ENCODE results near the gene BATF2. TPM values are rescaled to one million over a fixed set of nuclear protein-coding genes. Genes with fewer than 3 reads are reported as not detected.
"Not testable (repeated sequence)": the region's sequence is repeated elsewhere in the genome, so short reads cannot be mapped to it uniquely, and the experiment has no call there.

BATF2 gene, protein sequence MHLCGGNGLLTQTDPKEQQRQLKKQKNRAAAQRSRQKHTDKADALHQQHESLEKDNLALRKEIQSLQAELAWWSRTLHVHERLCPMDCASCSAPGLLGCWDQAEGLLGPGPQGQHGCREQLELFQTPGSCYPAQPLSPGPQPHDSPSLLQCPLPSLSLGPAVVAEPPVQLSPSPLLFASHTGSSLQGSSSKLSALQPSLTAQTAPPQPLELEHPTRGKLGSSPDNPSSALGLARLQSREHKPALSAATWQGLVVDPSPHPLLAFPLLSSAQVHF
- 0.34 and 1.1 TPM in 2 replicates for total RNA-seq

DNA sequence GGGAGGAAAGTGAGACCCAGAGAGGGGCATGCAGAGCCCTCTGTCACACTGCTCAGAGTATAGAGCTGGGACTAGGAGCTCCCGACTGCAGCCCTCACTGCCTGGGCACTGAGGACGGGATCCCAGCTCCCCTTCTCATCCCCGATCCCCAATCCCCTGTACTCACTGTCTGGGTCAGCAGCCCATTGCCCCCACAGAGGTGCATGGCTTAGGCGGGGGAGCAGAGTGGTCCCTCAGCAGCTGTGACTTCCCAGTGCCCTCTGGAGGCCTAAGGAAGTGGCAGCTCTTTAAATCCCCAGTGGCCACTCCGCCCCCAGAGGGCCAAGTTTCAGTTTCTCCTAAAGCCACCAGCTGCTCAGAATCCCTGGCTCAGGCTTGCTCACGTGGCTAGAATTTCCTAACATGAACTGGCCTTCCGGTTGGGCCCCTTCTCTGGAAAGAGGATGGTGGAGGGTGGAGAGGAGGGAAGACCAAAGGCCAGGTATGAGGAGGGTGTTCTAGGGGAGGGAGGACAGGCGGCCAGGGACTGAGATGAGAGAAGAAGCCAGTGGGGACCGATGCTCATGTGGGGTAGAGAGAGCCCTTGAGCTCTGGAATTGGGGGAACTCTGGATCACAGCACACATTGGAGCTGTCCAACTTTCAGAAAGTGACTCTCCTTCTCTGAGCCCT, at the start of gene BATF2:
Gene BATF2, minus strand, starts transcription at position 262 of the 671 bp plus-strand sequence. Its CDS starts 57 bp downstream, at position 205.
- peak; percentile 62 for DNase-seq

DNA sequence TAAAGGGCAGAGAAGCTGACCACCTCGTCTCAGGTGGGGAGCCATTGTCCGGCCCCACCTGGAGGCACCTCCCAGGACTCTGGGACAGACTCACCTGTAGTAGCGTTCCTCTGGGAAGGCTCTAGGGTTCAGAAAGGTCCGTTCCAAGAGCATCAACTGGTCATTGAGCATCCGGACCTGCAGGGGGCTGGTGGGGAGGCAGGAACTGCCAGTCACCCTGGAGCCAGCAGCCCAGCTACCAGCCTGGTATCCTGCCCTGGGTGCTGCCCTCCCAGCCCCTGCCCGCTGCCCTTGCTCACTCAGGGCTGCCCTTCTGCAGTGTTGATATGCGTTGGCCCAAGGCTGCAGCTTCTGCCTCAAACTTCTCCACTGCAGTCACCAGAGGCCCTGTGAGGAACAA, 49.0 kb upstream of the BATF2 start:
- DNase-seq = no peak

DNA sequence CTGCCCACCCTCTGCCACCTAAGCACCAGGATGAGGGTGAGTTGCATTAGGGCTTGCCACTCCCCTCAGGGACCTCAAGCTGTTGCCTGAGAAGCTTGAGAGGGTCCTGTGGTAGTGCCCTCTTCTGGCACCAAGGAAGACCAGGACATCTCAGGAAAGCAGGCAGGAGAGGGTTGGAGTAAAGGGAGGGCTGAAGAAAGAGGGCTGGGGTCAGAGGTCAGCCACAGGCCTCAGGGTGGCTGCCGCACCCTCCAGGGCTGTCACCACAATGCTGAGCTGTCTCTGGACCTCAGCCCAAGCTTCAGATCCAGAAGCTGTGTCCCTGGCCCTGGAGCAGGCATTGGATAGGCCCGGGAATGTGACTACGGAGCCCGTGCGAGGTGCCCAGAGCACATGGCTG, 48.3 kb upstream of the BATF2 start:
- DNase-seq = no peak

DNA sequence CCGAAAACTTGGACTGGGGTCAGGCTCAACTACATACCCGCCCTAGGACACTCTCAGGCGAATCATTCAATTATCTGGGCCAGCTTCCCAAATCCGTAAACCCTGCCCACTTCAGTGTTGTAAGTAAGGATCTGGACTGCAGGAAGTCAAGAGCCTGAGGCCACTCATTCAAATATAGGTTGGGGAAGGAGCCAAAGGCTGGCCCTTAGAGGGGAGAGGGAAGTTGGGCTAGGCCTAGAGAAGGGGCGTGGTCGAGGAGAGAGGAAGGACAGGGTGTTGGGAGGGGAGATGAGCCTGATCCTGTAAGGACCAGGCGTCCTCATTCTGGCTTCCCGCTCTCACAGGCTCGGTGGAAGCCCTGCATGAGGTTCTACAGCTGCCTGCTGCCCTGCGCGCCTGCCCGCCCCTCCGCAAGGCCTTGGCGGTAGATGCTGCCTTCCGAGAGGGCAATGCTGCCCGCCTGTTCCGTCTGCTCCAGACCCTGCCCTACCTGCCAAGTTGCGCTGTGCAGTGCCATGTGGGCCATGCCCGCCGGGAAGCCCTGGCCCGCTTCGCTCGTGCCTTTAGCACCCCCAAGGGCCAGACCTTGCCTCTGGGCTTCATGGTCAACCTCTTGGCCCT, 47.2 kb upstream of the BATF2 start:
- DNase-seq = no peak

DNA sequence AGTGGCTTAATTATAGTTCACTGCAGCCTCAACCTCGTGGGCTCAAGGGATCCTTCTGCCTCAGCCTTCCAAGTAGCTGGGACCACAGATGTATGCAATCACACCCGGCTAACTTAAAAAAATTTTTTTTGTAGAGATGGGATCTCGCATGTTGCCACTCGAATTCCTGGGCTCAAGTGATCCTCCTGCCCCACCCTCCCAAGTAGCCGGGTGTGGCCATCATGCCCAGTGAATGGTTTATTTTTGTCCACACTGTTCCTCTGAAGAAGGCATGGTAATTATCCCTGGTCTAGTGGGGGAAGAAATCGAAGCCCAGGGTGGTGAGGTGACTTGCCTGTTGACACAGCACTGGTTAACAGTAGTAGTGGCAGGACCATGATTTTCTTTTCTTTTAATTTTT, 46.1 kb upstream of the BATF2 start:
- no peak for DNase-seq

DNA sequence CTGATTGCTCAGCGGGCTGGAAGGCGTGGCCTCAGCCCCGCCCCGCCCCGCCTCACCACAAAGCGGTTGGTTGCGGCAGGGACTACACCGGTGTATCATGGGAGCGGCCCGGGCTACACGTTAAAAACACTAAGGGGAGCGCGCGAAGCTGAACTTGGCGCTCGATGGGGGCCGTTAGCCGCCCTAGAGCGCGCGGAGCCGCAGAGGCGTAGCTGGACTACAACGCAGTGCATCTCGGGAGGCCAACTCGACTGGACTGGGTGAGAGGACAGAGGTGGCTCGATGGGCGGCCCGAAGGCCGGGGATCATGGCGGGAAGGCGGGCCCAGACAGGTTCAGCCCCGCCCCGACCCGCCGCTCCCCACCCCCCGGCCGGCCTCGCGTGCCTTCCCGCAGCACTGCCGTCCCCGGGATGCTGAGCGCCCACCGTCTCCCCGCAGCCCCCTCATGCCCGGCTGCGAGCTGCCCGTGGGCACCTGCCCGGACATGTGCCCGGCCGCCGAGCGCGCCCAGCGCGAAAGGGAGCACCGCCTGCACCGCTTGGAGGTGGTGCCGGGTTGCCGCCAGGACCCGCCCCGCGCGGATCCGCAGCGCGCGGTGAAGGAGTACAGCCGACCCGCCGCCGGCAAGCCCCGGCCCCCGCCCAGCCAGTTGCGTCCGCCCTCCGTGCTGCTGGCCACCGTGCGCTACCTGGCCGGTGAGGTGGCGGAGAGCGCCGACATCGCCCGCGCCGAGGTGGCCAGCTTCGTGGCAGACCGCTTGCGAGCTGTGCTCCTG, 44.3 kb upstream of the BATF2 start, which contains the start of gene SAC3D1:
Gene SAC3D1, plus strand, starts transcription at position 364 of the 776 bp plus-strand sequence. Its CDS starts 83 bp downstream, at position 447.
- peak; percentile 90 for DNase-seq

DNA sequence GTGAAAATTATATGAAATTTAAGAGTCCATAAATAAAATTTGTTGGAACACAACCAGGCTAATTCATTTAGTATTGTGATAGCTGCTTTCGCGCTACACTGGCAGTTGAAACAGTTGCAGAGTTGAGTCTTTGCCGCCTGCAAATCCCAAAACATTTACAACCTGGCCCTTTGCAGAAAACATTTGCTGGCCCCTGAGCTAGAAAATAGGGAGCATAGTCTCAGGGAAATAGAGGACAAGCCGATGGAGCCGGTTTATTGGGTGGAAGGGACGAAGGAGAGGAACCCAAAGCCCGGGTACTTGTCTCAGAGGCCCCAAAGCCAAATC, 43.7 kb upstream of the BATF2 start:
- DNase-seq = no peak

DNA sequence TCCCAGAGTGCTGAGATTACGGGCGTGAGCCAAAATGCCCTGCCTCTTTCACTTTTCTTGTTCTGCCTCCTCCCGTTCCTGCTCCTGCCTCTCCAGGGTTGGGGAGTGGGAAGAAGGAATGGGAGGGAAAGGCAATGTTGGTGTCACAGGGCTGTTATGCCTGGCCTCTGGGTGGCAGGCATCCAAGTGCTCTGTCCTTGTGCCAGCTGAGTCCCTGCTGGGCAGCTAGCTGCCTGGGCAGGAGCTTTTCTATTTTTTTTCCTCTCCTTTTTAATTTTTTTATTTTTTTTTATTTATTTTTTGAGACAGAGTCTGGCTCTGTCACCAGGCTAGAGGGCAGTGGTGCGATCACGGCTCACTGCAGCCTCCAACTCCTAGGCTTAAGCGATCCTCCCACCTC, 40.2 kb upstream of the BATF2 start:
- no peak for DNase-seq

DNA sequence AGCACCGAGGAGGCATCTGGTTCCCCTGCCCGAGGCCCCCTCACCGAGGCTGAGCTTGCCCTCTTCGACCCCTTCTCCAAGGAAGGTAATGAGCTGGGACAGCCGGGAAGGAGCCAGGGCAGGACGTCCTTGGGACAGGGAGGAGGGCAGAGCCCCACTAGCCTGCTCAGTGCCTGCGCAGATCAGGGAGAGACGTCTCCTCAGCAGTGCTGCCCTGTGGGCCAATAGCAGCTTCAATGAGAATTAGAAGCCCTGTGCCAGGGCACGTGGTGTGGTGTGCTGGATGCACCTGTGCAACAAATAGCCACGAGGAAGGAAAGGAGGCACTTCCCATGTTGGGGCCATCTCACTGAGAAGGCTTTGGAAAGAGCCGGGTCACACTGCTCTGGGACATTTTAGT, 38.8 kb upstream of the BATF2 start:
- no peak for DNase-seq

DNA sequence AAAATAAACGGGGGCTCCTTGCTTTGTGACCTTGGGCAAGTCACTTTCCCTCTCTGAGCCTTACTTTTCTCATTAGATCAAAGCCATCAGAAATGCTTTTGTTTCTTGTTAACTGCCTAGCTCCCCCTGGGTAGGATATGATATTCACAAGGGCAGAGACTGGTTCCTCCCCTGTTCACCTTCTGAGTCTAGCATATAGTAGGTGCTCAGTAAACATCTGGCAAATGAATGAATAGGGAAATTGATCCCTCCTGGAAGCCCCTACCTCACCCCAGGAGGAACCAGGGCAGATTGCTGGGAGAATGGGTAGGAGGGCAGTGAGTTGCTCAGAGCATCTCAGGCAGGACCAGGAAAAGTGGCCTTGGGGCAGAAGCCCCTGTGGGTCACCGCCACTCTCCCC, 37.7 kb upstream of the BATF2 start:
- no peak for DNase-seq

DNA sequence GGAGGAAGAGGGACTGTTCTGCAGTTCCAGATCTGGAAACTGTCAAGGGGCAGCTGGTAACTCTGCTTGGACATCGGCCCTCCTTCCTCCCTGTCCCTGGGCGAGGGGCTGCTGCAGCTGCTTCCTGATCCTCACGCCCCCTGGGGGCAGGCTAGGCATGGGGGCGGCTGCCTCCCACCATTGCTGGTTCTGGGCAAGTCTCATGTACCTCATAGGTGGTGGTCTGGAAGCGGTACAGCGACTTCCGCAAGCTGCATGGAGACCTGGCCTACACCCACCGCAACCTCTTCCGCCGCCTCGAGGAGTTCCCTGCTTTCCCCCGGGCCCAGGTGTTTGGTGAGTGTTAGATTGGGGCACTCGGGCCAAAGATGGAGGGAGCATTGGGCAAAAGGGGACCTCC, 35.4 kb upstream of the BATF2 start:
- no peak for DNase-seq

DNA sequence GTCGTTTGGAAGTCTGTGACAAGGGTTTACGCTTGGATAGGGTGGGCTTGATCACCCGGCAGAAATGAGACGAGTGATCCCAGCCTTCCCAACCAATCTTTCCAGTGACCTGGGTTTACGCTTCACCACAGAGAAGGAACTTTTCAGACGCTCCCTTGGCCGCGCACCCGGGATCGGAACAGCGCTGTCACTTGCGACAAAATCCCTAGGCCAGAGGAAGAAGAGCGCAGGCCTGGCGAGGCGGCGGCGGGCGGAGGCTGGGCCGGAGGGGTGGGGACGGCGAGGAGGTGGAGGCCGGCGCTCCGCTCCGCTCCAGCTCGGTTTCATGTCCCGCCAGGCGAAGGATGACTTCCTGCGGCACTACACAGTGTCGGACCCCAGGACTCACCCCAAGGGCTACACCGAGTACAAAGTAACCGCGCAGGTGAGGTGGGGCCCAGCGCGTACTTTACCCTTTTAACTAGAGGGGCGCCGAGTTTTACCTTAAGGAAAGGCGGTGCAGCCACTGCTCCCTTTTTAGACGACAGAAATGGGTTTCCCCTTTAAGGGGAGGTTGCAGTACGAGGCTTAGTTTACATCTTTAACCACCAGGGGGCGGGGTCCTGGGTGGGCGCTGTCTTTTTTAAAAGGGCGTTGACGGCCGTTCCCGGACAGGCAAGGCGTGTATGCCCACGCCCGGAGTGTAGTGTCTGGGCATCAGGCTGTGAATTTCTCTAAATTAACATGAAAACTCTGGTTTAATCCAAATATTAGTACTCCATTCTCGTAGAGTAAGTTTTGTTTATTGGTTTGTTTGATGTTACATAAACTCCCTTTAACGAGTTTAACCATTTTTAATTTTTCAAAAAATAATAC, 30.7 kb upstream of the BATF2 start, which contains the start of gene SNX15:
Gene SNX15, plus strand, starts transcription at position 227 of the 855 bp plus-strand sequence. Its CDS starts 99 bp downstream, at position 326.
- DNase-seq = peak; percentile 97

DNA sequence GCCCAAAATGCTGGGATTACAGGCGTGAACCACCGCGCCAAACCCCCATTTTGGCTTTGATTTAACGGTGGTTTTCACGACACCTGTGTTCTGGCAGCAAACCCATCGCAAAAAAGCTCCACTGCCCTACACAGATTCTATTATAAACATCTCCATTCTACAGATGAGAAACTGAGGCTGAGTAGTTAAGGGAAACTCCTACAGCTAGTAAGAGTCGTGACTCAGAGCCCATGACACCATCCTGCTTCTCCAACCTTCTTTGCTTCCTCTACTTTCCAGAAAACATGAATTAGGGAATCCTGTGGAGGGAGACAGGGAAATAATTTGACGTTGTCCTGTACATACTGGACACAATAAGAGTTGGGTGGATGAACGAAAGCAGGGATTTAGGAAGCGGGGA, 30.0 kb upstream of the BATF2 start:
- DNase-seq = no peak

DNA sequence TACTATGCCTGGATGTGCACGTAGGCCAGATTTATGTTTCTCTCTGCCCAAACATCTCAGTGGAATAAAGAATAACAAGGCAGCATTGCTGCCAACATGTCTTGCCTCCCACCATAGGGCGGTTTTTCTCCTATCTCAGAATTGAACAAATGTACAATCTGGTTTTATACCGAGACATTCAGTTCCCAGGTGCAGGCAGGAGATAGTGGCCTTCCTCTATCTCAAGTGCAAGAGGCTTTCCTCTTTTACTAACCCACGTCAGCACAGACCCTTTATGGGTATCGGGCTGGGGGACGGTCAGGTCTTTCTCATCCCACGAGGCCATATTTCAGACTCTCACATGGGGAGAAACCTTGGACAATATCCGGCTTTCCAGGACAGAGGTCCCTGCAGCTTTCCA, 26.7 kb upstream of the BATF2 start:
- not testable (repeated sequence) for DNase-seq

DNA sequence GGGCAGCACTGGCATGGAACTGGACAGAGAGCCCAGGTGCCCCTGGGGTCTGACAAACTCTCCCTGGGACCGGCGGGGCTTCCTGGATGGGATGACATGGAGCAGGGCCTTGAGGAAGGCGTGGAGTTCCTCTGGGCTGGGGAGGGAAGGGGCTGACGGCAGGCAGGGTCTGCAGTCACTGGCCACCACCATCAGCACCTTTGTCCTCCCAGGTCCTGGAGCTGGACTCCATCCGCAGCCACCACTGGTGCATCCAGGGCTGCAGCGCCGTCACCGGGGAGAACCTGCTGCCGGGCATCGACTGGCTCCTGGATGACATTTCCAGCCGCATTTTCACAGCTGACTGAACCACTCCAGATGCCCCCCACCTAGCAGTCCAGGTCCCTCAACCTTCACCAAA, 24.7 kb upstream of the BATF2 start:
- DNase-seq = no peak

DNA sequence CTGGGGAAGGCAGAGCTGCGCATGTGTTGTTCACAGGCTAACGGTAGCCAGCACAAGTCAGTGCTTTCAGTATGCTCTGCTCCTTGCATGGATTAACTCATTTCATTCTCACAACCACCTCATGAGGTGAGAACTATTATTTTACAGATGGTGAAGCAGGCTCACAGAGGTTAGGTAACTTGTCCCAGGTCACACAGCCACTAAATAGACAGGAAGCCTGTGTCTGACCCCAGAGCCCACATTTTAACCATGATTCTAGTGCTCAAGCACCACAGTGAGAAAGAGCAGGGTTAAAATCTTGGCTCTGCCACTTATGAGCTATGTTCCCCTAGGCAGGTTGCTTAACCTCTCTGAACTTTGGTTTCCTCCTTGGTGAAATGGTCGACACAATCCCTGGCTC, 24.2 kb upstream of the BATF2 start:
- no peak for DNase-seq

DNA sequence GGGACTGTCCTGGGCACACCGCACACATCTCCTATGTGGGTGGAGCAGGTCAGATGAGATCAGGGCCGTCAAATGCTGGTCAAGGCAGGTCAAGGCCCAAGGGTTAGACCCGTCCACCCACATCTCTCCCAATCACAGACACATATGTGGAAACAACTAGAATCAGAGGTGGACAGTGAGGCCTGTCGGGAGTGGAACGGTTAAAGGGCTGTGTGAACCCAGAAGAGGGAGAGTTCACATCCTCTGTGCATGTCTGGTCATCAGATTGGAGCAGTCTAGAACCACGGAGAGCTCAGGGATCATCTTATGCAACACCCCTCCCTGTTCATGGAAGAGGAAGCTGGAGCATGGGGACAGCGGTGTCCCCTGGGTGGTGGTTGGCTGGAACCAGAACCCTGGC, 23.1 kb upstream of the BATF2 start:
- DNase-seq = no peak

DNA sequence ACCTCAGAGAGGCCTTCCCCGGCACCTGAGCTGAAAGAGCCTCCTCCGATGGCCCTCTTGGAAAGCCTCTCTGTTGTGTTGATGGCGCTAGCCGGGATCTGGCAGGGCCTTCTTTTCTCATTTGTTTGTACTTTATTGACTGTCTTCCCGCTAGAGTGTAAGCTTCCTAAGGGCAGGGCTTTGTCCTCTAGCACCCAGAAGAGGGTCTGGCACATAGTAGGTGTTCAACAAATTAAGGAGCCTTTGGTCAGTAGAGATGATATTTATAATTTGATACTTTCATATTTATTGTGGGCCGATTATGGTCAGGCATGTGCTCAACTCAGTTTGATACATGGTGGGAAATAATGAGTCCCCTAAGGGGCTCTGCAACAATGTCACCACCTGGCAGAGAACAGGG, 21.2 kb upstream of the BATF2 start:
- DNase-seq = no peak

DNA sequence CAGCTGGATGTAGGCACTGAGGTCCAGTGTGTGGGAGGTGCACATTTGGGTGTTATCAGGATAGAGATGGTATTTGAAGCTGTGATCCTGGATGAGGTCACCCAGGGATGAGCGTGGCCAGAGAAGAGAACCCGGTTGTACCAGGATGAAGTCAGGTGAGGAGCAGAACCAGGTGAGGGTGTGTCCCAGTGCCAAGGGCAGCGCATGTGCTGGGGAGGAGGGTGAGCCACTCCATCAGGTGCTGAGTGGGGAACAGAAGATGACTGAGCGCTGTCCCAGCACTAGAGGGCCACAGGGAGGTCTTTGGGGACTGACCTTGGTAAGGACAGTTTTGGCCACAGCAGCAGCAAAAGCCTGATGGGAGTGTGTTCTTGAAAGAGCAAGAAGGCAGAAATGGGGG, 19.9 kb upstream of the BATF2 start:
- no peak for DNase-seq

DNA sequence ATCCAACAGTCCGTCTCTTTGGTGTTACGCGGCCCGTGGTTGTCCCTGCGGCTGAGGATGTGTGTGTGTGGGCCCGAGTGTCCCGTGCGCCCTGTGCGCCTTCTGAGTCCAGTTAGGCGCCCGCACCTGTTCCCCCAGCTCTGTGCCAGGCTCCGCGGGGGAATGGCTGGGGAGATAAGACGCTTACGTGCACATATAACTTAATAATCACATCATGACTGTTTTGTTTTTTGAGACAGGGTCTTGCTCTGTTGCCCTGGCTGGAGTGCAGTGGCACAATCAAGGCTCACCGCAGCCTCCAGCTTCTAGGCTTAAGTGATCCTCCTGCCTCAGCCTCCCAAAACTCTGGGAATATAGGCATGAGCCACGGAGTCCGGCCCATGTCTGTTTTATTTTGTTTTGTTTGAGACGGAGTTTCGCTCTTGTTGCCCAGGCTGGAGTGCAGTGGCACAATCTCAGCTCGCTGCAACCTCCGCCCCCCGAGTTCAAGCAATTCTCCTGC, 18.0 kb upstream of the BATF2 start:
- no peak for DNase-seq

DNA sequence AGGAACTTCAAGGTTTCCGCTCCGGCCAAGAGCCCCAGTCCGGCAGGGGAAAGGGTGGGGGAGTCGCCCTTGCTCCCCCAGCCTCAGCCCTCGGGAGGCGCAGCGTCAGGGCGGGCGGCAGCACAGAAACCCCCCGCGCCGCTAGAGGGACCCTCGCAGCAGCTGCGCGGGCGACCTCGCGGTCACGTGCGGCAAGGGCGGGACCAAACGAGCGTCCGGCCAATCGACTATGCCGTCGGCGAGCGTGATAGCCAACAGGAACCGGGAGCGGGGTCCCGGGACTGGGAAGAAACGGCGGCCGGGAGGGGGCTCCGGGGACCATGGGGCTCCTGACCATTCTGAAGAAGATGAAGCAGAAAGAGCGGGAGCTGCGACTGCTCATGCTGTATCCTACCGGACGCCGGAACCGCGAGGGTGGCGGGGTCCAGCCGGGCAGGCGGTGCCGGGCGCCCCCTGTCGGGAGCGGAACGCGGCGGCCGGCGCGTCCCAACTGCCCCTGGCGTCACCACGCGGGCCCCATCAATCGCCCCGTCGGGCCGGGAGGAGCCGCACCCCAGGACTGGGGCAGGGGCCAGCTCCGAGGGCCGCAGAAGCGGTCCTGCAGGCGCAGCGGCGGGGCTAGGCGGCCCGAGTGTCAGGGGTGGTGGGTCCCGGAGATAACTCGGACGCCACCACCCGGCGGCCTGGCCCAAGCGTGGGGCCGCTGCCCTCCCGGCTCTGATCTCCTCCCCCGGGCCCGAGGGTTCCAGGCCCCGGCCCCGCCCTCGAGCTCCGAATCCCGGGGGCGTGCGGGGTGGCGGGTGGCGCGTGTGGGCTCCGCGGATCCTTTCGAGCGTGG, 17.3 kb upstream of the BATF2 start, which contains the start of gene ARL2:
Gene ARL2, plus strand, starts transcription at position 273 of the 838 bp plus-strand sequence. Its CDS starts 48 bp downstream, at position 321.
- DNase-seq = peak; percentile 94
